HG03045 (cell line): ENCODE data around the gene HAUS8.
"Not testable (repeated sequence)": the region's sequence is repeated elsewhere in the genome, so short reads cannot be mapped to it uniquely, and the experiment has no call there.

ENCODE experiments used
- ATAC-seq: cut with Tn5 transposase; IDR thresholded peaks from one replicate; pipeline ENCODE4 v1.9.1; 2021; ENCODE audit warnings: mild to moderate bottlenecking, moderate library complexity; ENCODE audit not compliant: unreplicated experiment

The HAUS8 gene

GRCh38 chr19:17037184-17037583, 38.1 kb downstream of the HAUS8 start:
- no peak for ATAC-seq

- no peak for ATAC-seq
These were observed 38.6 kb downstream of the HAUS8 start for GRCh38 chr19:17036640-17037039.

- ATAC-seq = no peak
These were observed 39.3 kb downstream of the HAUS8 start for GRCh38 chr19:17035842-17036424.

- ATAC-seq = no peak
These were observed 43.5 kb downstream of the HAUS8 start for GRCh38 chr19:17031741-17032140.

- ATAC-seq = no peak
These were observed 47.7 kb downstream of the HAUS8 start for GRCh38 chr19:17027535-17027975.

- no peak for ATAC-seq
These were observed 48.3 kb downstream of the HAUS8 start, which contains the start of gene CPAMD8 for GRCh38 chr19:17026706-17027534. Gene CPAMD8 (minus strand): TSS chr19:17026810. CDS start chr19:17026642, 168 bp downstream.

GRCh38 chr19:17025991-17026658, 49.1 kb downstream of the HAUS8 start:
- ATAC-seq = no peak

- ATAC-seq = no peak
These were observed 49.9 kb downstream of the HAUS8 start for GRCh38 chr19:17025361-17025760.

- ATAC-seq = not testable (repeated sequence)
These were observed 50.3 kb downstream of the HAUS8 start for GRCh38 chr19:17024941-17025340.

- no peak for ATAC-seq
These were observed 51.4 kb downstream of the HAUS8 start for GRCh38 chr19:17023805-17024204.

GRCh38 chr19:17022738-17023137, 52.5 kb downstream of the HAUS8 start:
- ATAC-seq = no peak

GRCh38 chr19:17021793-17022590, 53.3 kb downstream of the HAUS8 start:
- ATAC-seq = no peak

- no peak for ATAC-seq
These were observed 53.9 kb downstream of the HAUS8 start for GRCh38 chr19:17021328-17021727.

- no peak for ATAC-seq
These were observed 54.4 kb downstream of the HAUS8 start for GRCh38 chr19:17020823-17021222.

GRCh38 chr19:17020385-17020784, 54.9 kb downstream of the HAUS8 start:
- ATAC-seq = no peak

- not testable (repeated sequence) for ATAC-seq
These were observed 60.9 kb downstream of the HAUS8 start for GRCh38 chr19:17014212-17014861.

GRCh38 chr19:17011485-17011884, 63.8 kb downstream of the HAUS8 start:
- no peak for ATAC-seq

- ATAC-seq = no peak
These were observed 68.7 kb downstream of the HAUS8 start for GRCh38 chr19:17006579-17006978.

- no peak for ATAC-seq
These were observed 70.3 kb downstream of the HAUS8 start for GRCh38 chr19:17005000-17005399.

- no peak for ATAC-seq
These were observed 70.9 kb downstream of the HAUS8 start for GRCh38 chr19:17004386-17004785.
